Measurements from ENCODE around the gene DIAPH2.

DNA sequence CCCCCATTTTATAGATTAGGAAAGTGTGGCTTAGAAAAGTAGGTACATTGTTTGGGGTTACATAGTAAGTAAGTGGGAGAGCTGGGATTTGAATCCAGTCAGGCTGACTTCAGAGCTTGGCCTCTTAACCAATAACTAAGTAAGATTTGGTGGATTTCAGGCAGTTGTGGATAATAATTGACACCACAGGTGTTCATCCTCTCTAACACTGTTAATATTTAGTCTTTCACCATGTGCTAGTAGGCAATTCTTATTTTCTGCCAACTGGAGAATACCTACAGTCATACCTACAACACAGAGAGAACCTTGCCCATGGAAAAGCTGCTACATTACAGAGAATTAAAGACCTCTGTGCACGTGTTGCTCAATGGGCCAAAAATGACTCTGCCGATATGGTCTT is 89.5 kb downstream of the DIAPH2 start:
- TF ChIP-seq, protein P1, sequence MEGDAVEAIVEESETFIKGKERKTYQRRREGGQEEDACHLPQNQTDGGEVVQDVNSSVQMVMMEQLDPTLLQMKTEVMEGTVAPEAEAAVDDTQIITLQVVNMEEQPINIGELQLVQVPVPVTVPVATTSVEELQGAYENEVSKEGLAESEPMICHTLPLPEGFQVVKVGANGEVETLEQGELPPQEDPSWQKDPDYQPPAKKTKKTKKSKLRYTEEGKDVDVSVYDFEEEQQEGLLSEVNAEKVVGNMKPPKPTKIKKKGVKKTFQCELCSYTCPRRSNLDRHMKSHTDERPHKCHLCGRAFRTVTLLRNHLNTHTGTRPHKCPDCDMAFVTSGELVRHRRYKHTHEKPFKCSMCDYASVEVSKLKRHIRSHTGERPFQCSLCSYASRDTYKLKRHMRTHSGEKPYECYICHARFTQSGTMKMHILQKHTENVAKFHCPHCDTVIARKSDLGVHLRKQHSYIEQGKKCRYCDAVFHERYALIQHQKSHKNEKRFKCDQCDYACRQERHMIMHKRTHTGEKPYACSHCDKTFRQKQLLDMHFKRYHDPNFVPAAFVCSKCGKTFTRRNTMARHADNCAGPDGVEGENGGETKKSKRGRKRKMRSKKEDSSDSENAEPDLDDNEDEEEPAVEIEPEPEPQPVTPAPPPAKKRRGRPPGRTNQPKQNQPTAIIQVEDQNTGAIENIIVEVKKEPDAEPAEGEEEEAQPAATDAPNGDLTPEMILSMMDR (IDR thresholded peaks at IDR 0.05) = no peak
- TF ChIP-seq POLR2A (IDR thresholded peaks at IDR 0.05) = no peak

All from body of pancreas (tissue), 4 donors.